Measurements from ENCODE around the gene PPP4R1.

PPP4R1 gene

DNA sequence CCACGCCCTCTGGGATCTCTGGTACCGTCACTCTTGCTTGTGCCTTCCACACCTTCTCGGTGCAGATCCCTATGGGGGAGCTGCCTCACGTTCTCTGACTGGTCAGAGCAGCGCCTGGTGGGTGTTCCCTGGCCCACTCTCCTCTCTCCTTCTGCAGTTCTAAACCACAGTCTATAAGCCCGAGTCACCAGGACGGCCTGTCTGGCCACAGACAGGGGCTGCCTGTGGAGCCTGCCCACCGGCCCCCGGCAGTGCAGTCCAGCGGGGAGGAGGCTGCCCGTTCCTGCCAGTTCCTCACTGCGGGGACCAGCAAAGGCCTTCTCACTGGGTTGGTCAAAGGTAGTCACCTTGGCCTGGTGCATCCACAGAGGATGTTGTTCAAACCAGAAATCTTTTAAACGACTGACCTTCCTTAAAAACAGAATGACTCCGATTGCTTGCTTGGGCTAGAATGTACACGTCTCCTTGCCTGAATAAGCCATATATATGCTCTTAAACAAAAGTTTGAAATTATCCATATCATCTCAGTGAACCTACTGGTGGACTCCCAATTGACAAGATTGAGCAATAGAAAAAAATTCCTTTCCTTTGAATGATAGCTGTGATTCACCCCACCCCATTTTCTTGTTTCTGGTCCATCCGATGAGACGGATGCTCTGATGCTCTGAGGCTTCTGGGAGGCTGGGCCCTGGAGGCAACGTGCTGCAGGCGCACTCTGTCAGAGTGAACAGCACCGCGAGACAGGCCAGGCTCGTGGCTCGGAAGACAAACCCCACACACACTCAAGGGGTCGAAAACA lies 77.8 kb downstream of the PPP4R1 start:
- TF ChIP-seq, protein P1, sequence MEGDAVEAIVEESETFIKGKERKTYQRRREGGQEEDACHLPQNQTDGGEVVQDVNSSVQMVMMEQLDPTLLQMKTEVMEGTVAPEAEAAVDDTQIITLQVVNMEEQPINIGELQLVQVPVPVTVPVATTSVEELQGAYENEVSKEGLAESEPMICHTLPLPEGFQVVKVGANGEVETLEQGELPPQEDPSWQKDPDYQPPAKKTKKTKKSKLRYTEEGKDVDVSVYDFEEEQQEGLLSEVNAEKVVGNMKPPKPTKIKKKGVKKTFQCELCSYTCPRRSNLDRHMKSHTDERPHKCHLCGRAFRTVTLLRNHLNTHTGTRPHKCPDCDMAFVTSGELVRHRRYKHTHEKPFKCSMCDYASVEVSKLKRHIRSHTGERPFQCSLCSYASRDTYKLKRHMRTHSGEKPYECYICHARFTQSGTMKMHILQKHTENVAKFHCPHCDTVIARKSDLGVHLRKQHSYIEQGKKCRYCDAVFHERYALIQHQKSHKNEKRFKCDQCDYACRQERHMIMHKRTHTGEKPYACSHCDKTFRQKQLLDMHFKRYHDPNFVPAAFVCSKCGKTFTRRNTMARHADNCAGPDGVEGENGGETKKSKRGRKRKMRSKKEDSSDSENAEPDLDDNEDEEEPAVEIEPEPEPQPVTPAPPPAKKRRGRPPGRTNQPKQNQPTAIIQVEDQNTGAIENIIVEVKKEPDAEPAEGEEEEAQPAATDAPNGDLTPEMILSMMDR (IDR thresholded peaks at IDR 0.05; ENCODE audit: extremely low read depth, insufficient read depth, missing control alignments): no peak
- in situ Hi-C loops (cut with MboI; ENCODE audit: low pct_unique_long_range_greater_than_20kb, low sequenced_read_pairs, unreplicated experiment): no loop called here
- no peak for DNase-seq (ENCODE audit: low spot score)

DNA sequence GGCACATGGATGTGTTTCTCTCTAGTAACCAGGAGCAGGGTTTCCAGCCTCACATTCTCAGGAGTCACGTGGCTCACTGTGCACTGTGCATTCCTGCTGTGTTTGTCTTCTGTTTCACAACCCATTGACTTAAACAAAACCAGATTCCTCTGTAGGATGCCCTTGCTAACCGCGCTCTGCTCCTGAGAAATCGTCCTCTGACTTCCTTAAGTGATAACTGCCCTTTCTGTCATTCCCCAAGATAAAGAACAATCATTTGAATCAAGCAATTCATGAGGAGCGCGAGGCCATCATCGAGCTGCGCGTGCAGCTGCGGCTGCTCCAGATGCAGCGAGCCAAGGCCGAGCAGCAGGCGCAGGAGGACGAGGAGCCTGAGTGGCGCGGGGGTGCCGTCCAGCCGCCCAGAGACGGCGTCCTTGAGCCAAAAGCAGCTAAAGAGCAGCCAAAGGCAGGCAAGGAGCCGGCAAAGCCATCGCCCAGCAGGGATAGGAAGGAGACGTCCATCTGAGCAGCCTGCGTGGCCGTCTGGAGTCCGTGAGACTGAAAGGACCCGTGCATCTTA lies 78.8 kb downstream of the PPP4R1 start:
- DNase-seq (ENCODE audit: low spot score): no peak
- TF ChIP-seq, protein P1 (IDR thresholded peaks at IDR 0.05; ENCODE audit: extremely low read depth, insufficient read depth, missing control alignments): no peak
- in situ Hi-C loops (cut with MboI; ENCODE audit: low pct_unique_long_range_greater_than_20kb, low sequenced_read_pairs, unreplicated experiment): no loop called here

DNA sequence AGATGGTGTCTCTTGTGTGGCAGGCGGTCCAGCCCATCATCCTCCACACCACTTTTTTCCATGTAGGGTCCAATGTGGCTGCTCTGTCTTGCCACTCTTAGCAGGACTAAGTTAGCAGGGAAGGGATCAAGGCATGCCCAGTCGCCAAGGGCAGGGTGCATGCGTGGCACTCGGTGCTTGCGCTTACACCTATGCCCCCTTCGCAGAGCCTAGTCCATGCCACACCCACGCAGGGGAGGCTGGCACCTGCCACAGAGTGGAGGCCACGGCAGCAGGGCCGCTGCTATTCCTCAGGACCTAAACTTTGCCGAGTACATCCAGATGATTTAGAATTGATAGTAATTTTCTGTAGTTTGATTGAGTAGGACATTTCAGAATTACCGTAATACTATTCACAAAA lies 79.5 kb downstream of the PPP4R1 start:
- DNase-seq (ENCODE audit: low spot score): no peak
- in situ Hi-C loops (cut with MboI; ENCODE audit: low pct_unique_long_range_greater_than_20kb, low sequenced_read_pairs, unreplicated experiment): no loop called here
- TF ChIP-seq, protein P1 (IDR thresholded peaks at IDR 0.05; ENCODE audit: extremely low read depth, insufficient read depth, missing control alignments): no peak

DNA sequence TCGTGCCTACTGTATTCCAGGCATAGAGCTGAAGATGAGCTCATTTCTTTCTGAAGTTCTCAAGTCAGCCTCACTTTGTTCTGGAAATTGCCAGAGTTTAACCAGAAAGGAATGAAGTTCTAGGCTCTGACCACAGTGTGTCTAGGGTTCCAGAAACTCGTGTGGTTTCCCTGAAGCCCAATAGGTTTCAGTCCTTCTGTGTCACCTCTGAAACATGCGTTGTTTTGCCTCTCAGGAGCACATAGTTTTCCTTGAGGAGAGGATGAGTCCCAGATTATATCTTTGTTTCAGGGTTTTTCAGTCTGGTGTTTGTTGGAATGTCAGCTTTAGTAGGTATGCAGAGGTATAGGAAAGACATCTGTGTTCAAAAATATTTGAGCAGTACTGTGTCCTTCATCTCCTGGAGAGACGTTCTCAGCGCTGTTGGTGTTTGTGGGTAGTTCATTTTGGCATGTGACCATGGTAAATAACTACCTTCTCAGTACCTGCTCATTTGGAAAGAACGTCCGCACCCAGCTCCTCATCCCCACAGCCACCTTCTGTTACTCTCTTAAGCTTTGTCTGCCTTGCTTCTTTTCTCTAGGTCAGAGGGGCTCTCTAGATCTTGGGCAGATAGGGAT lies 82.5 kb downstream of the PPP4R1 start:
- in situ Hi-C loops (cut with MboI; ENCODE audit: low pct_unique_long_range_greater_than_20kb, low sequenced_read_pairs, unreplicated experiment): no loop called here
- DNase-seq (ENCODE audit: low spot score): no peak
- TF ChIP-seq, protein P1 (IDR thresholded peaks at IDR 0.05; ENCODE audit: extremely low read depth, insufficient read depth, missing control alignments): no peak

DNA sequence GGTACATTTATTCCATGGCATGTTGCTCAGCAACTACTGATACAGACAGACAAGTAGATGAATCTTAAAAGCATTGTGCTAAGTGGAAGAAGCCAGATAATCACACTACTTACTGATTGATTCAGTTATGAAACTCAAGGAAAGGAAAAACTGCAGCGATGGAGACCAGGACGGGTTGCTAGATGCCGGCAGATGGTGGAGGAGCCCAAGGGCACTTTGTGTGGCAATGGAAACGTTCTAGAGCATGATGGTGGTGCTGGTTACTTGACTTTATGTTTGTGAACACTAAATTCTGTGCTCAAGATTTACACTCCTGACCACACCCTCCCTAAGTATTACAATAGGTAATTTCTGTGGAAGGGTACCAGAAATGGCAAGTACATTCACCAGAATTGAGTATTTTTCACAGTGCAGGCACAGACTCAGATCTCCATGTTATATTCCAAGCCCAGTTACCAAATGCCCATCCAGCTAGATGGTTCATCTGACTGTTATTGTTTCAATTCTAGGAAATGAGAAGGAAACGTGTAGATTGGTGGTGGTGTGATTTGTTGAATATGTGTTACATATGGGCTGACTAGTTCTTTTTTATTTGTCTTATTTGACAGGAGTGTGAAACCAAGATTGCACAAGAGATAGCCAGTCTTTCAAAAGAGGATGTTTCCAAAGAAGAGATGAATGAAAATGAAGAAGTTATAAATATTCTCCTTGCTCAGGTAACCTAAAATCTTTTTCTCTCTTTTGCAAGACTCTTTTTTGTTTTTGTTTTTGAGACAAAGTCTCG lies 83.9 kb downstream of the PPP4R1 start:
- no peak for DNase-seq (ENCODE audit: low spot score)
- TF ChIP-seq, protein P1 (IDR thresholded peaks at IDR 0.05; ENCODE audit: extremely low read depth, insufficient read depth, missing control alignments): no peak
- in situ Hi-C loops (cut with MboI; ENCODE audit: low pct_unique_long_range_greater_than_20kb, low sequenced_read_pairs, unreplicated experiment): no loop called here

DNA sequence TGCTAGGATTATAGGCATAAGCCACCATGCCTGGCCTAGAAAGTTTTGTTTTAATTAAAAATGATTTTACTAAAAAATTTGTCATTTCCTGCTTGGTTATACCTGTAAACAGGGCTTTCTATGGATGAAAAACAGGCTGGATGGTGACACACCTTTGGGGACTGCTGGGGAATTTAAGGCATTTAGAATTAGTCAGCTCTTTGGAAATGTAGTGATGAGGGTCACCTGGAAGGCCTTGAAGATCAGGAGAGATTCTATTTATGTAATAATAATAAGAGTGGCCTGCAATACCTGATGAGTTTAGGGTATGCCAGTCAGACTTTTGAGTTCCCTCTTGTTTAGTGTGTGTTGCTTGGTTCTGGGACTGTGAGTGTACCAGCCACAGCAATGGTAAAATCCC lies 87.9 kb downstream of the PPP4R1 start:
- DNase-seq (ENCODE audit: low spot score): no peak
- TF ChIP-seq, protein P1 (IDR thresholded peaks at IDR 0.05; ENCODE audit: extremely low read depth, insufficient read depth, missing control alignments): no peak
- in situ Hi-C loops (cut with MboI; ENCODE audit: low pct_unique_long_range_greater_than_20kb, low sequenced_read_pairs, unreplicated experiment): no loop called here

Measured in GM13977 (cell line).